ENCODE data around the gene SURF1.
"Not testable (repeated sequence)": the region's sequence is repeated elsewhere in the genome, so short reads cannot be mapped to it uniquely, and the experiment has no call there.

SURF1 gene

GRCh38 chr9:133342069-133342406 is 14.2 kb downstream of the SURF1 start:
- 85 to 88% methylated on average over 10 to 12 of the region's 12 CpGs for WGBS, 2 experiments (ENCODE audit: insufficient coverage in 2 of 2)
- peaks cover 6% of the 10 kb centered on the region for H3K4me1 ChIP-seq (ENCODE audit: control insufficient read depth, insufficient read depth, low read length, poor library complexity, severe bottlenecking)
- H3K9me3 ChIP-seq (ENCODE audit: control insufficient read depth, low read length), result no peaks in the 10 kb centered on the region
- H3K36me3 ChIP-seq (ENCODE audit: control insufficient read depth, insufficient read depth, low read length), result peaks cover 72% of the 10 kb centered on the region
- no peak overlapping the region for H3K4me3 ChIP-seq (ENCODE audit: extremely low read depth, insufficient read depth, low read length, poor library complexity, severe bottlenecking)
- no peak overlapping the region for H3K27ac ChIP-seq (ENCODE audit: low read depth, low read length, severe bottlenecking)

- no peak overlapping the region for H3K4me3 ChIP-seq (ENCODE audit: extremely low read depth, insufficient read depth, low read length, poor library complexity, severe bottlenecking)
- 93 to 95% methylated on average over 13 to 14 of the region's 15 CpGs for WGBS, 2 experiments (ENCODE audit: insufficient coverage in 2 of 2)
- H3K36me3 ChIP-seq (ENCODE audit: control insufficient read depth, insufficient read depth, low read length), result peaks cover 72% of the 10 kb centered on the region
- H3K4me1 ChIP-seq (ENCODE audit: control insufficient read depth, insufficient read depth, low read length, poor library complexity, severe bottlenecking), result peaks cover 5% of the 10 kb centered on the region
- H3K9me3 ChIP-seq (ENCODE audit: control insufficient read depth, low read length), result no peaks in the 10 kb centered on the region
- H3K27ac ChIP-seq (ENCODE audit: low read depth, low read length, severe bottlenecking), result no peak overlapping the region
Measured at GRCh38 chr9:133341369-133342068, 14.8 kb downstream of the SURF1 start.

- WGBS, 2 experiments (ENCODE audit: insufficient coverage in 2 of 2), result 96 to 98% methylated on average over 10 to 11 of the region's 13 CpGs
- H3K4me1 ChIP-seq (ENCODE audit: control insufficient read depth, insufficient read depth, low read length, poor library complexity, severe bottlenecking), result no peaks in the 10 kb centered on the region
- no peak overlapping the region for H3K4me3 ChIP-seq (ENCODE audit: extremely low read depth, insufficient read depth, low read length, poor library complexity, severe bottlenecking)
- peaks cover 68% of the 10 kb centered on the region for H3K36me3 ChIP-seq (ENCODE audit: control insufficient read depth, insufficient read depth, low read length)
- H3K27ac ChIP-seq (ENCODE audit: low read depth, low read length, severe bottlenecking), result no peak overlapping the region
- no peaks in the 10 kb centered on the region for H3K9me3 ChIP-seq (ENCODE audit: control insufficient read depth, low read length)
Measured at GRCh38 chr9:133340916-133341315, 15.4 kb downstream of the SURF1 start.

DNA sequence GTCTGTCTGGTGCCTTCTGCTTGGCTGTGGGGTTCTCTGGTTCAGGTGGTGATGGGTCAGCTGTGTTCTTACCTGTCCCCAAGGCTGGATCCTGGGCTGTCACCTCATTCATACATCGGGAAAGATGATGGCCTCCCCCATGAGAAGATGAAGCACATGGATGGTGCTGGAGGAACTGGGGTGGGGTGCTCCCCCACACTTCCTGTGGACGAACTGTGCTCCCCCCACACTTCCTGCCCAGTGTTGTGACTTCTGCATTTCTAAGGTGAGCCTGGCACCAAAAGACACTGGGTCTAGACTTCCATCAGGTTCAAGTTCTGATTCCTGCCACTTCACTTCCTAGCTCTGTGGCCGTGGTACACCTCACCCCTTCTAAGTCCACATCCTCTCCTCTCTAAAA is 16.0 kb downstream of the SURF1 start:
- 100% methylated on average over 2 to 3 of the region's 3 CpGs for WGBS, 2 experiments (ENCODE audit: insufficient coverage in 2 of 2)
- H3K9me3 ChIP-seq (ENCODE audit: control insufficient read depth, low read length), result no peaks in the 10 kb centered on the region
- no peak overlapping the region for H3K27ac ChIP-seq (ENCODE audit: low read depth, low read length, severe bottlenecking)
- H3K4me3 ChIP-seq (ENCODE audit: extremely low read depth, insufficient read depth, low read length, poor library complexity, severe bottlenecking), result no peak overlapping the region
- H3K4me1 ChIP-seq (ENCODE audit: control insufficient read depth, insufficient read depth, low read length, poor library complexity, severe bottlenecking), result no peaks in the 10 kb centered on the region
- H3K36me3 ChIP-seq (ENCODE audit: control insufficient read depth, insufficient read depth, low read length), result peaks cover 61% of the 10 kb centered on the region

GRCh38 chr9:133339641-133340040 is 16.6 kb downstream of the SURF1 start:
- Histone ChIP-seq H3K4me1 (ENCODE audit: control insufficient read depth, insufficient read depth, low read length, poor library complexity, severe bottlenecking) (peaks cover under 1% of the 10 kb centered on the region), H3K36me3 (ENCODE audit: control insufficient read depth, insufficient read depth, low read length) (peaks cover 60% of the 10 kb centered on the region), H3K4me3 (ENCODE audit: extremely low read depth, insufficient read depth, low read length, poor library complexity, severe bottlenecking) (no peak overlapping the region), H3K27ac (ENCODE audit: low read depth, low read length, severe bottlenecking) (no peak overlapping the region), H3K9me3 (ENCODE audit: control insufficient read depth, low read length) (no peaks in the 10 kb centered on the region)
- WGBS, 2 experiments (ENCODE audit: insufficient coverage in 2 of 2), result 88 to 93% methylated on average over 5 of the region's 5 CpGs

DNA sequence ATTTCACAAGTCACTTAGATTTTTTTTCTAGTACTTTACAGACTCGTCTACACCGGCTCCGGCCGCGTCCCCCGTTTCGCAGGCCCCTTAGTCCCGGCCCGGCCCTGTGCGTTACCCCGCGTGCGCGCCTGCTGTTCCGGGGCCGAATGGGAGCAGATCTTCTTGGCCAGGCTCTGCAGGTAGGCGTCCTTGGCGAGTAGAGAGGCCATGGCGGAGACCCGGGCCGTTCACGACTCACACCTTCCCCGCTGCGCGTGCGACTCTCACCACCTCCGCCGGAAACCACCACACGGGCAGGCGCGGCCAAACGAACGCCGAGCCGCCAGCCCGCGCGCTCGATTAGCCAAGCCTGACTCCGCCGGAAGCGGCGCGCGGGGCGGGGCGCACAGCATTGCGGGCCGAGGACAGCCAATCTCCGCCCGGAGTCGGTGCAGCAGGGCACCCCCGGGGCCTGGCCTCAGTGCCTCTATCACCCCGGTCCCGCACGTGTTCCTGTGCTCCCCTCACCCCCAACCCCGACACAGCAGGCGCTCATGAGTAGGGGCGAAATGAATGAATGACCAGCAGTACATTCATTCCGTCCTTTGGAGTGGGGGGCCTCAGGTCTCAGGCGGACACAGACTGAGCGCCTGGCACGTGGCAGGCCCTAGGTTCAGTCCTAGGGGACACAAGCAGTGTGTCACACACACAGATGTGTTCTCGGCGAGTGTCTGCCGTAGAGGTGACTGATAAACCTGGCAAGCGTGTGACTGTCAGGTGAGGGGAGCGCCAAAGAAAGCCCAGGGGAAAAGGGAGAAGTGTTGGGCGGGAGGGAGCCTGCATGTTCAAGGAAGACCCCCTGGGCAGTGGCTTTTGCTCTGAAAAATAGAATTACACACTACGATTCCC is 20.1 kb downstream of the SURF1 start, which contains the start of gene SURF6:
Gene SURF6 (minus strand): TSS at position 265 of the 888 bp plus-strand sequence. CDS start 56 bp downstream, at position 209.
- Histone ChIP-seq H3K27ac (ENCODE audit: low read depth, low read length, severe bottlenecking) (peak within 1 kb of the TSS; percentile 62), H3K4me1 (ENCODE audit: control insufficient read depth, insufficient read depth, low read length, poor library complexity, severe bottlenecking) (peaks cover 5% of the 10 kb centered on the region), H3K9me3 (ENCODE audit: control insufficient read depth, low read length) (no peaks in the 10 kb centered on the region), H3K36me3 (ENCODE audit: control insufficient read depth, insufficient read depth, low read length) (peaks cover 56% of the 10 kb centered on the region), H3K4me3 (ENCODE audit: extremely low read depth, insufficient read depth, low read length, poor library complexity, severe bottlenecking) (peak within 1 kb of the TSS; percentile 87)
- 7 to 11% methylated on average over 46 to 64 of the region's 70 CpGs for WGBS, 2 experiments (ENCODE audit: insufficient coverage in 2 of 2)

DNA sequence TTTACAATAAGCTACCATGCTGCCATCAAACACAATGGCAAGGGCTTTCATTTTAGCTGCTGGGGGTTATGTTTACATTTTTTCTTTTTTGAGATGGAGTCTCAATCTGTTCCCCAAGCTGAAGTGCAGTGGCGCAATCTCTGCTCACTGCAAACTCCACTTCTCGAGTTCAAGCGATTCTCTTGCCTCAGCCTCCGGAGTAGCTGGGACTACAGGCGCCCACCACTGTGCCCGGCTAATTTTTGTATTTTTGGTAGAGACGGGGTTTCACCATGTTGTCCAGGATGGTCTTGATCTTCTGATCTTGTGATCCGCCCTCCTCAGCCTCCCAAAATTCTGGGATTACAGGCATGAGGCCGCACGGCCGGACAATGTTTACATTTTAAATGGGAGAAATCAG is 21.4 kb downstream of the SURF1 start:
- 80 to 92% methylated on average over 8 to 11 of the region's 11 CpGs for WGBS, 2 experiments (ENCODE audit: insufficient coverage in 2 of 2)
- peaks cover 58% of the 10 kb centered on the region for H3K36me3 ChIP-seq (ENCODE audit: control insufficient read depth, insufficient read depth, low read length)
- H3K4me1 ChIP-seq (ENCODE audit: control insufficient read depth, insufficient read depth, low read length, poor library complexity, severe bottlenecking); H3K27ac ChIP-seq (ENCODE audit: low read depth, low read length, severe bottlenecking); H3K9me3 ChIP-seq (ENCODE audit: control insufficient read depth, low read length): not testable (repeated sequence)
- H3K4me3 ChIP-seq (ENCODE audit: extremely low read depth, insufficient read depth, low read length, poor library complexity, severe bottlenecking), result peak overlapping the region; percentile 87

DNA sequence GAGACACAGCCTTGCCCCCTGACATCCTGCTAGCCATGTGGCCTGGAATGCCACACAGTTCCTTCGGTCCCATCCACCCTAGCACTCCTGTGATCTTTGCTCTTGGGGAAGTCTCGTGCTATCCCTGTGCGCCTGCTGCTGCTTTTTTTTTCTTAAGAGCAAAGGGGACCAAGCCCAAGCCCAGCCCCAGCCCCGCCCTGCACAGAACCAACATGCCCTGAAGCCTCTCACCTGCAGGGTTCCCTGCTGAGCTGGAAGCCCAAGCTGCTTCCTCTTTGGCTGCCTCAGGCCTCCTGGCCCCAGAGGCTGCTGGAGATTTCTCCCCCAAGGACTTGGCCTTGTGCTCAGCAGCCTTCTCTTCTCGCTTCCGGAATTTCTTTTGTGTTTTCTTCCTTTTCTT is 22.1 kb downstream of the SURF1 start:
- Histone ChIP-seq H3K4me3 (ENCODE audit: extremely low read depth, insufficient read depth, low read length, poor library complexity, severe bottlenecking) (no peak overlapping the region), H3K27ac (ENCODE audit: low read depth, low read length, severe bottlenecking) (no peak overlapping the region), H3K4me1 (ENCODE audit: control insufficient read depth, insufficient read depth, low read length, poor library complexity, severe bottlenecking) (peaks cover 5% of the 10 kb centered on the region), H3K9me3 (ENCODE audit: control insufficient read depth, low read length) (no peaks in the 10 kb centered on the region), H3K36me3 (ENCODE audit: control insufficient read depth, insufficient read depth, low read length) (peaks cover 51% of the 10 kb centered on the region)
- WGBS, 2 experiments (ENCODE audit: insufficient coverage in 2 of 2), result 88 to 90% methylated on average over 6 of the region's 6 CpGs

GRCh38 chr9:133333566-133333965 is 22.7 kb downstream of the SURF1 start:
- Histone ChIP-seq H3K9me3 (ENCODE audit: control insufficient read depth, low read length) (no peaks in the 10 kb centered on the region), H3K27ac (ENCODE audit: low read depth, low read length, severe bottlenecking) (no peak overlapping the region), H3K4me1 (ENCODE audit: control insufficient read depth, insufficient read depth, low read length, poor library complexity, severe bottlenecking) (peaks cover 5% of the 10 kb centered on the region), H3K4me3 (ENCODE audit: extremely low read depth, insufficient read depth, low read length, poor library complexity, severe bottlenecking) (no peak overlapping the region), H3K36me3 (ENCODE audit: control insufficient read depth, insufficient read depth, low read length) (peaks cover 47% of the 10 kb centered on the region)
- 93 to 98% methylated on average over 8 to 9 of the region's 10 CpGs for WGBS, 2 experiments (ENCODE audit: insufficient coverage in 2 of 2)

DNA sequence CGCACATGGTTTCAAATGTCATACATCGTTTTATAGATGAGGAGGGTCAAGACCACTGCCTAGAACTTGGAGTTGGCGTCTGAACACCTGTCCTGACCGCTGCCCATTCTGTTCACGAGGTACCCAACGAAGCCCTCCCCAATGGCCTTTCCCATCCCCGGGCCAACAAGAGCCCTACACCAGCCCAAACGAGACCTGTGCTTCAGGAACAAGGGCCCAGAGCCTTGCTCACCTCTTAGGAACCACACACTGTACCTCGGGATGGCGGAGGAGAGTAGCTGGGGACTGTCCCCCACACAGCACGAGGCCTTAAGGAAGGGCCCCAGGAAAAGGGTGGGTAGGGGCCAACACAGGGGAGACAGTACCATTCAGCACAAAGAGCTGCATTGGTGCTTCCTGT is 23.3 kb downstream of the SURF1 start:
- Histone ChIP-seq H3K36me3 (ENCODE audit: control insufficient read depth, insufficient read depth, low read length) (peaks cover 47% of the 10 kb centered on the region), H3K4me1 (ENCODE audit: control insufficient read depth, insufficient read depth, low read length, poor library complexity, severe bottlenecking) (peaks cover 5% of the 10 kb centered on the region), H3K4me3 (ENCODE audit: extremely low read depth, insufficient read depth, low read length, poor library complexity, severe bottlenecking) (no peak overlapping the region), H3K27ac (ENCODE audit: low read depth, low read length, severe bottlenecking) (no peak overlapping the region), H3K9me3 (ENCODE audit: control insufficient read depth, low read length) (no peaks in the 10 kb centered on the region)
- WGBS, 2 experiments (ENCODE audit: insufficient coverage in 2 of 2), result 96 to 99% methylated on average over 8 to 11 of the region's 11 CpGs

DNA sequence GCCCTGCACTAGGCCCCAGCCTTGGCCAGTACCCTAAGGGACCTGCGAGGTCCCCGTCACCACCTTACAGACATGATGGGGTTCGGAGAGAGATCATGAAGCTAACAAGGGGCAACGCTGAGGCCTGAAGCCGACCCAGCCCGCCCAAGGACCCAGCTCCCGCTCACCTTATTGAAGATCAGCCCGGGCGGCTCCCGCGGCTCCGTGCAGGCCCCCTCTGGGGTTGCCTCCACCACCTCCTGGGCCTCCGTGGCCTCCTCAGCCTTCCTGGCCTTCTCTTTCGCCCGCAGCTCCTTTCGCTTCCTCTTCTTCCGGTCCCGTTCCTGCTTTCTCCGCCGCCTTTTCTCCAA is 23.9 kb downstream of the SURF1 start:
- Histone ChIP-seq H3K4me1 (ENCODE audit: control insufficient read depth, insufficient read depth, low read length, poor library complexity, severe bottlenecking) (peaks cover 5% of the 10 kb centered on the region), H3K9me3 (ENCODE audit: control insufficient read depth, low read length) (no peaks in the 10 kb centered on the region), H3K4me3 (ENCODE audit: extremely low read depth, insufficient read depth, low read length, poor library complexity, severe bottlenecking) (no peak overlapping the region), H3K27ac (ENCODE audit: low read depth, low read length, severe bottlenecking) (no peak overlapping the region), H3K36me3 (ENCODE audit: control insufficient read depth, insufficient read depth, low read length) (peaks cover 47% of the 10 kb centered on the region)
- WGBS, 2 experiments (ENCODE audit: insufficient coverage in 2 of 2), result 93 to 94% methylated on average over 20 of the region's 20 CpGs

All from mesodermal cell (in vitro differentiated cells).